ENCODE results near the gene NDUFV1. TPM values are rescaled to one million over a fixed set of nuclear protein-coding genes. Genes with fewer than 3 reads are reported as not detected.
A peak's percentile ranks its signal among the peaks of the same experiment; 100 is the strongest.
"Not testable (repeated sequence)": the region's sequence is repeated elsewhere in the genome, so short reads cannot be mapped to it uniquely, and the experiment has no call there.

NDUFV1 gene
- total RNA-seq, 1 donor: 158 TPM

DNA sequence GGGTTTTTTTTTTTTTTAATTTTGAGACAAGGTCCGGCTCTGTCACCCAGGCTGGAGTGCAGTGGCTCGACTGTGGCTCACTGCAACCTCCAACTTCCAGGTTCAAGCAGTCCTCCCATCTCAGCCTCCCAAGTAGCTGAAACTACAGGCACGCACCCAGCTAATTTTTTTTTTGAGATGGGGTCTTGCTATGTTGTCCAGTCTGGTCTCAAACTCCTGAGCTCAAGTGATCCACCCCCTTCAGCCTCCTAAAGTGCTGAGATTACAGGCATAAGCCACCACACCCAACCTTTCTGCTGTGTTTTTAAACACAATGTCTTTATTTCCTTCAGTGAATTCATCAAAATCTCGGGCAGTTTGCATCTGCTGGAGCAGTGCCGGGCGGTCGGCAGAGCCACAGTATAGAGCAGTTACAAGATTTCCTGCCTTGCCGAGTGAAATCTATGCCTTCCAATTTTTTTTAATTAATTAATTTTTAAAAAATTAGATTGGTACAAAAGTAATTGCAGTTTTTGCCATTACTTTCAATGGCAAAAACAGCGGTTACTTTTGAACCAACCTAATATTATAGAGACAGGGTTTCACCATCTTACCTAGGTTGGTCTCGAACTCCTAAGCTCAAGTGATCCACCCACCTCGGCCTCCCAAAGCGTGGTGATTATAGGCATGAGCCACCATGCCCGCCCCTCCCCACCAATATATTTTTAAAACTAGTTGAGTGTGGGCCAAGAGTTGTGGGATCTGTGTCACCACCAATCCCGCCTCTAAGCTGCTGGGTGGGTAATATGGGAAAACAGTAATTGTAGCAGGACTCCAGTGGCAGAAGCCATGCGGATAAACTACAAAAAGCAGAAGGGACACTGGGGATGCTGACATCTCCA, 46.5 kb downstream of the NDUFV1 start:
- Histone ChIP-seq H3K27ac (ENCODE audit: low read depth, low read length) (no peak overlapping the region), H4K20me1 (ENCODE audit: insufficient read depth, low read length) (no peaks in the 10 kb centered on the region), H3K4me1 (ENCODE audit: insufficient read depth, low read length) (no peaks in the 10 kb centered on the region), H3K4me2 (ENCODE audit: insufficient read depth, low read length) (no peak overlapping the region), H3K9me3 (ENCODE audit: low read depth, low read length) (no peaks in the 10 kb centered on the region), H3K27me3 (ENCODE audit: insufficient read depth, low read length) (no peaks in the 10 kb centered on the region), H3K36me3 (ENCODE audit: insufficient read depth, low read length) (no peaks in the 10 kb centered on the region), H2AFZ (ENCODE audit: low read length) (no peak overlapping the region), H3K79me2 (ENCODE audit: insufficient read depth, low read length) (no peaks in the 10 kb centered on the region), H3K4me3 (ENCODE audit: insufficient read depth, low read length) (no peak overlapping the region)
- no peak for DNase-seq (ENCODE audit: insufficient read length, low spot score, missing footprints)
- TF ChIP-seq, protein P1, sequence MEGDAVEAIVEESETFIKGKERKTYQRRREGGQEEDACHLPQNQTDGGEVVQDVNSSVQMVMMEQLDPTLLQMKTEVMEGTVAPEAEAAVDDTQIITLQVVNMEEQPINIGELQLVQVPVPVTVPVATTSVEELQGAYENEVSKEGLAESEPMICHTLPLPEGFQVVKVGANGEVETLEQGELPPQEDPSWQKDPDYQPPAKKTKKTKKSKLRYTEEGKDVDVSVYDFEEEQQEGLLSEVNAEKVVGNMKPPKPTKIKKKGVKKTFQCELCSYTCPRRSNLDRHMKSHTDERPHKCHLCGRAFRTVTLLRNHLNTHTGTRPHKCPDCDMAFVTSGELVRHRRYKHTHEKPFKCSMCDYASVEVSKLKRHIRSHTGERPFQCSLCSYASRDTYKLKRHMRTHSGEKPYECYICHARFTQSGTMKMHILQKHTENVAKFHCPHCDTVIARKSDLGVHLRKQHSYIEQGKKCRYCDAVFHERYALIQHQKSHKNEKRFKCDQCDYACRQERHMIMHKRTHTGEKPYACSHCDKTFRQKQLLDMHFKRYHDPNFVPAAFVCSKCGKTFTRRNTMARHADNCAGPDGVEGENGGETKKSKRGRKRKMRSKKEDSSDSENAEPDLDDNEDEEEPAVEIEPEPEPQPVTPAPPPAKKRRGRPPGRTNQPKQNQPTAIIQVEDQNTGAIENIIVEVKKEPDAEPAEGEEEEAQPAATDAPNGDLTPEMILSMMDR (IDR thresholded peaks at IDR 0.05; ENCODE audit: extremely low read depth, low read depth, low read length): no peak

DNA sequence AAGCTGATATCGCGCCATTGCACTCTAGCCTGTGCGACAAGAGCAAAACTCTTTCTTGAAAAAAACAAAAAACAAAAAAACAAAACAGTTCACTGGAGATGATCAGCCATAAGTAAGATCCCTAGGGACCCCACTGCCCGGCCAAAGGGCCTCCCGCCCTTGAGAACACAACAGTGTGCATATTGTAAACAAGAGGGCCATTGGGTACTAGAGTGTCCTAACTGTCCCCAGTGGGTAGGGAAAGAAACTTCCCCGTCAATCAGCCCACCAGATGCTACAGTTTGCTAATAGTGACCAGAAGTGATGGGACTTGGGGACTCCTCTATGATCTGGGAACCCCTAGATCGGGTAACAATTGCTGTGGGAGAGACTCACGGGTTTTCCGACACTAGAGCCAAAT, 47.5 kb downstream of the NDUFV1 start:
- TF ChIP-seq, protein P1 (IDR thresholded peaks at IDR 0.05; ENCODE audit: extremely low read depth, low read depth, low read length): no peak
- H3K4me2 ChIP-seq (ENCODE audit: insufficient read depth, low read length): no peak overlapping the region
- H3K4me3 ChIP-seq (ENCODE audit: insufficient read depth, low read length): no peak overlapping the region
- H3K9me3 ChIP-seq (ENCODE audit: low read depth, low read length): no peaks in the 10 kb centered on the region
- no peaks in the 10 kb centered on the region for H4K20me1 ChIP-seq (ENCODE audit: insufficient read depth, low read length)
- DNase-seq (ENCODE audit: insufficient read length, low spot score, missing footprints): peak; percentile 42
- no peaks in the 10 kb centered on the region for H3K36me3 ChIP-seq (ENCODE audit: insufficient read depth, low read length)
- no peaks in the 10 kb centered on the region for H3K79me2 ChIP-seq (ENCODE audit: insufficient read depth, low read length)
- H2AFZ ChIP-seq (ENCODE audit: low read length): no peak overlapping the region
- H3K27ac ChIP-seq (ENCODE audit: low read depth, low read length): no peak overlapping the region
- no peaks in the 10 kb centered on the region for H3K27me3 ChIP-seq (ENCODE audit: insufficient read depth, low read length)
- H3K4me1 ChIP-seq (ENCODE audit: insufficient read depth, low read length): no peaks in the 10 kb centered on the region

GRCh38 chr11:67656278-67656922, 49.7 kb downstream of the NDUFV1 start:
- Histone ChIP-seq H3K79me2 (ENCODE audit: insufficient read depth, low read length) (no peaks in the 10 kb centered on the region), H2AFZ (ENCODE audit: low read length) (no peak overlapping the region), H3K4me2 (ENCODE audit: insufficient read depth, low read length) (no peak overlapping the region), H4K20me1 (ENCODE audit: insufficient read depth, low read length) (no peaks in the 10 kb centered on the region), H3K9me3 (ENCODE audit: low read depth, low read length) (no peaks in the 10 kb centered on the region), H3K27ac (ENCODE audit: low read depth, low read length) (no peak overlapping the region), H3K36me3 (ENCODE audit: insufficient read depth, low read length) (no peaks in the 10 kb centered on the region), H3K4me1 (ENCODE audit: insufficient read depth, low read length) (no peaks in the 10 kb centered on the region), H3K4me3 (ENCODE audit: insufficient read depth, low read length) (no peak overlapping the region), H3K27me3 (ENCODE audit: insufficient read depth, low read length) (no peaks in the 10 kb centered on the region)
- TF ChIP-seq, protein P1 (IDR thresholded peaks at IDR 0.05; ENCODE audit: extremely low read depth, low read depth, low read length): no peak
- DNase-seq (ENCODE audit: insufficient read length, low spot score, missing footprints): no peak

GRCh38 chr11:67657300-67657699, 50.6 kb downstream of the NDUFV1 start:
- Histone ChIP-seq H3K4me2 (ENCODE audit: insufficient read depth, low read length) (no peak overlapping the region), H3K79me2 (ENCODE audit: insufficient read depth, low read length) (no peaks in the 10 kb centered on the region), H3K4me1 (ENCODE audit: insufficient read depth, low read length) (no peaks in the 10 kb centered on the region), H3K9me3 (ENCODE audit: low read depth, low read length) (no peaks in the 10 kb centered on the region), H2AFZ (ENCODE audit: low read length) (no peak overlapping the region), H3K27me3 (ENCODE audit: insufficient read depth, low read length) (no peaks in the 10 kb centered on the region), H3K4me3 (ENCODE audit: insufficient read depth, low read length) (no peak overlapping the region), H3K36me3 (ENCODE audit: insufficient read depth, low read length) (no peaks in the 10 kb centered on the region), H3K27ac (ENCODE audit: low read depth, low read length) (no peak overlapping the region), H4K20me1 (ENCODE audit: insufficient read depth, low read length) (no peaks in the 10 kb centered on the region)
- DNase-seq (ENCODE audit: insufficient read length, low spot score, missing footprints): no peak
- TF ChIP-seq, protein P1 (IDR thresholded peaks at IDR 0.05; ENCODE audit: extremely low read depth, low read depth, low read length): no peak

GRCh38 chr11:67659651-67660165, 53.0 kb downstream of the NDUFV1 start:
- not testable (repeated sequence) for H4K20me1 ChIP-seq (ENCODE audit: insufficient read depth, low read length); H3K4me2 ChIP-seq (ENCODE audit: insufficient read depth, low read length); H3K79me2 ChIP-seq (ENCODE audit: insufficient read depth, low read length); DNase-seq (ENCODE audit: insufficient read length, low spot score, missing footprints); H3K36me3 ChIP-seq (ENCODE audit: insufficient read depth, low read length); H3K27ac ChIP-seq (ENCODE audit: low read depth, low read length); H2AFZ ChIP-seq (ENCODE audit: low read length); H3K4me1 ChIP-seq (ENCODE audit: insufficient read depth, low read length); H3K9me3 ChIP-seq (ENCODE audit: low read depth, low read length); H3K4me3 ChIP-seq (ENCODE audit: insufficient read depth, low read length); H3K27me3 ChIP-seq (ENCODE audit: insufficient read depth, low read length)
